Hindlimb muscle (tissue), 1 donor: ENCODE data around the gene FZD10. TPM values are rescaled to one million over a fixed set of nuclear protein-coding genes. Genes with fewer than 3 reads are reported as not detected.

Source experiments
- DNase-seq: peaks from one replicate; pipeline ENCODE4 v3.0.0-alpha.2; 2013
- polyA plus RNA-seq: library from polyadenylated mRNA; unstranded; fragments of 120-200 nt; gene quantifications from one replicate; pipeline ENCODE4 v1.2.1, GENCODE V29; 2013; ENCODE audit not compliant: insufficient read length

The FZD10 gene
- polyA plus RNA-seq, 1 donor = 26.0 TPM

DNA sequence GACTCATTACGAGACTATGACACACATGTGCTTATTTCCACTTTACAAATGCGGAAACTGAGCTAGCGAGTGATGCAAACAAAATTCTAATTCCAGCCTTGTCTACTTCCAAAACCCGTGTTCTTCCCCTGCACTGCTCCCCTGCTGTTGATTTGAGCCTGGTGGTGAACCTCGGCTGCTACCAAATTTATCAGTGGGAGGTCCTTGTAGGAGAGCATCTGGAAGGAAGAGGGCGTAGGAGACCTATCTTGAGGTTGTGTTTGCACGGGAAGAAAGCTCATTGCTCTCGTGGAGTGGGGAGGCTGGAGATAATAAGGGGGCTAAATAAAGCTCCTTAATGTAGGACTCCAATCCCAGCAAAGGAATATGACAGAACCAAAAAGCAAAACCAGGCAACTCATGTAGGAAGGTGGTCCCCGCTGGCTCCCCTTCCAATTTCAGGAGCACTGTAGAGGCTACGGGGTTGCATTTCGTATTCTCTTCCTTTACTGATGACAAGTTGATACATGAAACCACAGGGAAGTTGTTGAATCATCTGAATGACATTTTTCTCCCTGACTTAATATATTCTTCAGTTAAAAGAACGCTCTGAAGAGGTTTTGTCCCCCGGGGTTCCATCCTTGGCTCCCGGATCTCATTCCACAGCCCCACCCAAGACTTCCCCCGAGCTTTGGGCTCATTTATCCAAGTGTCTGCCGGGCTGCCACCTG lies 52.6 kb downstream of the FZD10 start:
- no peak for DNase-seq

Other genes starting within 250 kb of the FZD10 start
- gene PIWIL1, start 175.4 kb downstream of the FZD10 start, polyA plus RNA-seq = 0.09 TPM